ENCODE measurements around the gene LMF2. TPM values are rescaled to one million over a fixed set of nuclear protein-coding genes. Genes with fewer than 3 reads are reported as not detected.
A peak's percentile ranks its signal among the peaks of the same experiment; 100 is the strongest.

The LMF2 gene
- total RNA-seq, 1 donor from 2014 or later, result 57.0 TPM

DNA sequence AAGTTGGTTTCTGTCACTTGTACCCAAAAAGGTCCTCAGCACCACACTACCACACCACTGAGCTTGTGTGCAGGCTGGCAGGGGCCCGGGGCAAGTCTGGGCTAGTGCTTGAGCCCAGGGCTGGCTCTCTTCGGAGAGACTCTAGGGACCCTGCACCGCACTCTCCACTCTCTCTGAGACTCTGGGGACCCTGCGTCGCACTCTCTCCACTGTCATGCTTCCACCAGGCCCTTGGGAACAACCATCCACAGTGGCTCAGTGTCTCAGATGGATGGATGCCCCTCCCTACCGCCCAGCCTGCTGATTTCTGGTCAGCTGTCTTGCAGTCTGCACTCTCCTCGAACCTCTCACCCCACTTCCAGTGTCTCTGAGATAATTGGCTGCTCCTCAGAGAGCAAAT, 30.6 kb downstream of the LMF2 start:
- H3K4me3 ChIP-seq, result no peak overlapping the region
- no peaks in the 10 kb centered on the region for H3K9me3 ChIP-seq
- intact Hi-C loops (cut with DNase I), result no loop called here
- peaks cover 42% of the 10 kb centered on the region for H3K4me1 ChIP-seq
- H3K36me3 ChIP-seq, result no peaks in the 10 kb centered on the region
- H3K27ac ChIP-seq, result no peak overlapping the region
- no peak for DNase-seq (ENCODE audit: extremely low spot score in 2 of 2)
- H3K27me3 ChIP-seq, result peaks cover 8% of the 10 kb centered on the region
- TF ChIP-seq POLR2A (IDR thresholded peaks at IDR 0.05) (no peak), CTCF (IDR thresholded peaks at IDR 0.05) (no peak), POLR2AphosphoS5 (IDR thresholded peaks at IDR 0.05; ENCODE audit: insufficient read depth in 1 of 2, low read depth in 1 of 2) (no peak)

DNA sequence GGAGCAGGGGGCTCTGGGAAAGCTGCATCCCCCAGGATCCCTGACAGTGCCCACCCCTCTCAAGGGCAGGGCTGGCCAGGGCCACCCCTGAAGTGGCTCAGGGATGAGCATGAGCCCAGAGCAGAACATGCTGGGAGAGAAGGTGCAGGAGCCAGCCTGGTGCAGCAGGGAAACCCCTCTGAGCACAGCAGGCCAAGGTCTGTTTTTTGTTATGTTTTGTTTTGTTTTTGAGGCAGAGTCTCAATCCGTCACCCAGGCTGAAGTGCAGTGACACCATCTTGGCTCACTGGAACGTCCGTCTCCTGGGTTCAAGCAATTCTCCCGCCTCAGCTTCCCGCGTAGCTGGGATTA, 31.9 kb downstream of the LMF2 start:
- Histone ChIP-seq H3K9me3 (no peaks in the 10 kb centered on the region), H3K4me1 (peaks cover 45% of the 10 kb centered on the region), H3K27me3 (no peaks in the 10 kb centered on the region), H3K4me3 (peak overlapping the region; percentile 89 to 98), H3K27ac (peak overlapping the region; percentile 84), H3K36me3 (no peaks in the 10 kb centered on the region)
- no peak for DNase-seq (ENCODE audit: extremely low spot score in 2 of 2)
- TF ChIP-seq CTCF (IDR thresholded peaks at IDR 0.05) (no peak), POLR2A (IDR thresholded peaks at IDR 0.05) (no peak), POLR2AphosphoS5 (IDR thresholded peaks at IDR 0.05; ENCODE audit: insufficient read depth in 1 of 2, low read depth in 1 of 2) (no peak)
- intact Hi-C loops (cut with DNase I), result no loop called here

DNA sequence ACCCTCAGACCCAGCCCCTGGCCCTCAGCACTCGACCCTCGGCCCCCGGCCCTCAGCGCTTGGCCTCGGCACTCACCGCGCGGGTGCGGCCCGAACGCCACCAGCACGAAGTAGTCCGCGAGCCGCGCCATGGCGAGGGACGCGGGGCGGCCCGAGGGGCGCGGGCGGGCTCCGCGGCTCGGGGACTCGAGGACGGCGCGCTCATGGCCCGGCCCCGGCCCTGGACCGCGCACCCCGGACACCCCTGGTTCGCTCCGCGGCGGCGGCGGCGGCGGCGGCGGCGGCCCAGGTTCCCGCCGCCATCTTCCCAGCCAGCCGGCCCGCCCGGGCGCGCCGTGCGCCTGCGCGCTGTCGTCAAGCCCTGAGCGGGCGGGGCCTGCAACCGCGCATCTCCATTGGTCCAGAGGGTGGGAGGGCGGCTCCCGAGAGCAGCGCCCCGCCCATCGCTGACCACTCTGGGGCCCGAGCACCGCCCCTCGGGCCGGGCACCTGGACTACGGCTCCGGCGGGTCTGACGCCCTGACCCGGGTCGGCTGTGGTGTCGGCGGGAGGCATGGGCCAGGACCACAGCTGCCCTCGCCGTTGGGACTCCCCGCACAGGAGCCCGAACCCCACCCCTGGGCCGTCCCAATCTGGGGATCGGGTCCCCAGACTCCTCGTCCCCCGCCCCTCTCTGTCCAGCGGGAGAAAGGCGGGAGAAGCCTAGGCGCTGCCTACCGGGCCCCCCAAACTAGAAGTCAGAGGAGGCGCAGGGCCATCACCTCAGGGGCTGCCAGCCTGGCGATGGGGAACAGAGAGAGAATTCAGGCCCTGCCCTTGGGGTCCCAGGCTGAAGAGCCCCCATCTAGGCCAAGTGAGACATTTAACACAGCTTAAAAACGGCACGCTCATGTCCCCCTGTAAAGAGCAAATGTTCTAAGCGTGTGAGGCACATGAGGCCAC, 32.5 kb downstream of the LMF2 start, which contains the start of gene SBF1:
TSS of gene SBF1 (minus strand) at position 326 of the 942 bp plus-strand sequence. CDS start at position 131, 195 bp downstream.
- Histone ChIP-seq H3K27me3 (no peaks in the 10 kb centered on the region), H3K4me3 (peak within 1 kb of the TSS; percentile 89 to 98), H3K27ac (peak within 1 kb of the TSS; percentile 84), H3K4me1 (peaks cover 51% of the 10 kb centered on the region), H3K9me3 (no peaks in the 10 kb centered on the region), H3K36me3 (no peaks in the 10 kb centered on the region)
- no peak for TF ChIP-seq CTCF (IDR thresholded peaks at IDR 0.05)
- peak in 1 of 2 donors; percentile 73 for TF ChIP-seq POLR2A (IDR thresholded peaks at IDR 0.05)
- TF ChIP-seq POLR2AphosphoS5 (IDR thresholded peaks at IDR 0.05; ENCODE audit: insufficient read depth in 1 of 2, low read depth in 1 of 2), result peak in 1 of 2 donors; percentile 66
- intact Hi-C loops (cut with DNase I), result no loop called here
- no peak for DNase-seq (ENCODE audit: extremely low spot score in 2 of 2)

DNA sequence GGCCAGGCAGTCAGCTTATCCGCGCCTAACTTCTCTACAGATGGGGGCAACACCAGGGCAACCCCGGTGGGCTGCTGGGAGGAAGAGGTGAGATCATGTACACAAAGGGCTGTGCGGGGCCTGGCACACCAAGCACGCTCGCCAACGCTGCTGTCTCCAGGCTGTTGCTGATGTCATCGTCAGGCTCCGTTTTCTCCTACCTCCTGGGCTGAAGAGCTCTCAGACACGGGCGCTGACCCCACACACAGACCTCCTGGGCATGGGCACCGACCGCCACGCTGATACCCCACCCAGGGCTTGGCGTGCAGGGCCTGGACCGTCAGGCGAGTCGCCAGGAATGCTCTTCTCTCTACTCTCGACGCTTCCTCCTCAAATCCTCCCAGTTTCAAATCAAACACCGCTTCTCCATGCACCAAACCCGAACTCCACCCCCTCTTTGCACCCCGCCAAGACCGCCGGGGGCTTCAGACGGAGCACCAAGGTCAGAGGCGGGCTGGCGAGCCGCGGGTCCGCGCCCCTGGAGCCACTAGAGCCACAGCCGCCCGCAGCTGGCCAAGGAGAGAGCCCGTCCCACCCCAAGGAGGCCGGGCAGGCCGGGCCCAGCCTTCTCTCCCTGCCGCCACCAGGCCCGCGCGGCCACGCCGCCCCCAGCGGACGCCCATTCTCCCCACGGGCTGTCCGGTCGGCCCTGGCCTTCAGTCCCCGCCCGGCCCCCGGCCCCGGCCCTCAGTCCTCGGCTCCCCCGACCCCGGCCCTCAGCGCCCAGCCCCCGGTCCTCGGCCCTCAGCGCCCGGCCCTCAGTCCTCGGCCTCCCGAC, 33.4 kb downstream of the LMF2 start:
- H3K36me3 ChIP-seq, result no peaks in the 10 kb centered on the region
- no peaks in the 10 kb centered on the region for H3K9me3 ChIP-seq
- intact Hi-C loops (cut with DNase I), result no loop called here
- peaks cover 60% of the 10 kb centered on the region for H3K4me1 ChIP-seq
- H3K27ac ChIP-seq, result peak overlapping the region; percentile 81
- no peaks in the 10 kb centered on the region for H3K27me3 ChIP-seq
- H3K4me3 ChIP-seq, result peak overlapping the region; percentile 89 to 98
- DNase-seq (ENCODE audit: extremely low spot score in 2 of 2), result no peak
- no peak for TF ChIP-seq CTCF (IDR thresholded peaks at IDR 0.05)
- no peak for TF ChIP-seq POLR2A (IDR thresholded peaks at IDR 0.05)
- peak in 1 of 2 donors; percentile 12 for TF ChIP-seq POLR2AphosphoS5 (IDR thresholded peaks at IDR 0.05; ENCODE audit: insufficient read depth in 1 of 2, low read depth in 1 of 2)
